Peyer's patch (tissue), 4 donors: ENCODE results near the gene HEPACAM2.

Experiments
- POLR2A ChIP-seq, 2 donors: fragments of 450-650 bp; IDR thresholded peaks; one replicate each; pipeline ENCODE4 v1.5.1; 2017; ENCODE audit warnings: antibody characterized with exemption in 2 of 2, mild to moderate bottlenecking in 2 of 2, moderate library complexity in 2 of 2
- TF ChIP-seq, protein P1 (sequence below), 6 experiments: fragments of 450-650 bp in 4 of 6; fragments of 200-600 bp in 2 of 6; sonication (generic) in 1 of 6; IDR thresholded peaks; one replicate each; pipeline ENCODE4 v1.5.1; 2017 to 2019; ENCODE audit warnings: antibody characterized with exemption in 6 of 6, mild to moderate bottlenecking in 3 of 6, moderate library complexity in 1 of 6

DNA sequence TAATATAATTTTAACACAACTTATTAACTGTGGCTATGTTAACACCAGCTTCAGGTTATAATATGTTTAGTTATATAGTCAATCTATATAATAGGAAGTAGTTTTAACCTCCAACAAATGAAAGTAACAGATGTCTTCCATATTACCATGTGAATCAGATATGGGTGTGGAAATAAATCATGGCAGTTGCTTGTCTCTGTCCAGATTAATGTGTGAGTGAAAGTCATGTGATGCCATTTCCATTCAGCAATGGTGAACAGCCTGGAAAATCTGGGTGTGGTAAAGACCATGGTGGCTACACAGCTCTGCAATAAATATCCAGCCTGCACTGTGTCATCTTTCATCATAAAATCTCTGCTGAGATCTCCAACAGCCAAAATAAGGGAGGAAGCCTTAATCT lies 27.8 kb downstream of the HEPACAM2 start:
- TF ChIP-seq, protein P1, sequence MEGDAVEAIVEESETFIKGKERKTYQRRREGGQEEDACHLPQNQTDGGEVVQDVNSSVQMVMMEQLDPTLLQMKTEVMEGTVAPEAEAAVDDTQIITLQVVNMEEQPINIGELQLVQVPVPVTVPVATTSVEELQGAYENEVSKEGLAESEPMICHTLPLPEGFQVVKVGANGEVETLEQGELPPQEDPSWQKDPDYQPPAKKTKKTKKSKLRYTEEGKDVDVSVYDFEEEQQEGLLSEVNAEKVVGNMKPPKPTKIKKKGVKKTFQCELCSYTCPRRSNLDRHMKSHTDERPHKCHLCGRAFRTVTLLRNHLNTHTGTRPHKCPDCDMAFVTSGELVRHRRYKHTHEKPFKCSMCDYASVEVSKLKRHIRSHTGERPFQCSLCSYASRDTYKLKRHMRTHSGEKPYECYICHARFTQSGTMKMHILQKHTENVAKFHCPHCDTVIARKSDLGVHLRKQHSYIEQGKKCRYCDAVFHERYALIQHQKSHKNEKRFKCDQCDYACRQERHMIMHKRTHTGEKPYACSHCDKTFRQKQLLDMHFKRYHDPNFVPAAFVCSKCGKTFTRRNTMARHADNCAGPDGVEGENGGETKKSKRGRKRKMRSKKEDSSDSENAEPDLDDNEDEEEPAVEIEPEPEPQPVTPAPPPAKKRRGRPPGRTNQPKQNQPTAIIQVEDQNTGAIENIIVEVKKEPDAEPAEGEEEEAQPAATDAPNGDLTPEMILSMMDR (IDR thresholded peaks at IDR 0.05): no peak
- TF ChIP-seq POLR2A (IDR thresholded peaks at IDR 0.05): no peak
